Naive thymus-derived CD4-positive, alpha-beta T cell (primary cell): ENCODE results near the gene ATP11A. TPM values are rescaled to one million over a fixed set of nuclear protein-coding genes. Genes with fewer than 3 reads are reported as not detected.
"Not testable (repeated sequence)": the region's sequence is repeated elsewhere in the genome, so short reads cannot be mapped to it uniquely, and the experiment has no call there.

Source experiments
- ATAC-seq: fragments of 150-1000 bp; cut with Tn5 transposase; 2 replicates; pipeline ENCODE4 v1.10.0; 2021; ENCODE audit warnings: mild to moderate bottlenecking, moderate library complexity
- CTCF ChIA-PET: fragments of 350-600 bp; sonication (Branson Sonifier 250); formaldehyde crosslinking; loops from one replicate; lab custom pipeline; 2021; ENCODE audit warnings: antibody characterized with exemption; lab: Charles Lee
- POLR2A ChIA-PET: fragments of 350-600 bp; sonication (Branson Sonifier 250); formaldehyde crosslinking; loops from one replicate; lab custom pipeline; 2021; ENCODE audit warnings: antibody characterized with exemption, inconsistent platforms; lab: Charles Lee
- DNase-seq, 9 donors: peaks; one replicate each; pipeline versions ENCODE4 v3.0.0 to v3.0.0-alpha.2; 2020 to 2022; ENCODE audit warnings: mixed read lengths in 1 of 9
- H3K27ac ChIP-seq: one replicate; pipeline ENCODE4 v1.7.0; 2013; ENCODE audit warnings: mild to moderate bottlenecking, low read depth, low read length, moderate library complexity
- H3K27me3 ChIP-seq, 2 donors: one replicate each; pipeline ENCODE4 v1.7.0; 2013; ENCODE audit warnings: low read length in 2 of 2, mild to moderate bottlenecking in 2 of 2, moderate library complexity in 2 of 2; ENCODE audit not compliant: control insufficient read depth in 2 of 2, insufficient read depth in 2 of 2
- H3K36me3 ChIP-seq, 3 experiments: 1 replicate in 2 of 3; 2 replicates in 1 of 3; pipeline ENCODE4 v1.7.0; 2013; ENCODE audit warnings: low read length in 3 of 3, mild to moderate bottlenecking in 3 of 3, moderate library complexity in 1 of 3; ENCODE audit not compliant: insufficient read depth in 3 of 3, control insufficient read depth in 2 of 3
- H3K4me1 ChIP-seq, 2 donors: one replicate each; pipeline ENCODE4 v1.7.0; 2013; ENCODE audit warnings: low read length in 2 of 2, mild to moderate bottlenecking in 2 of 2, moderate library complexity in 1 of 2; ENCODE audit not compliant: control insufficient read depth in 2 of 2, insufficient read depth in 2 of 2
- H3K4me3 ChIP-seq: 2 replicates; pipeline ENCODE4 v1.7.0; 2013; ENCODE audit warnings: mild to moderate bottlenecking, low read length
- H3K9me3 ChIP-seq, 3 experiments: 1 replicate in 2 of 3; 2 replicates in 1 of 3; pipeline ENCODE4 v1.7.0; 2013; ENCODE audit warnings: low read length in 3 of 3; ENCODE audit not compliant: control insufficient read depth in 2 of 3
- H3K27ac Mint-ChIP-seq, 9 donors: one replicate each; pipeline ENCODE4 v1.8.0; 2020 to 2022; ENCODE audit warnings: mixed read lengths in 9 of 9, mild to moderate bottlenecking in 8 of 9, moderate library complexity in 5 of 9, inconsistent platforms in 2 of 9
- H3K27me3 Mint-ChIP-seq, 5 donors: one replicate each; pipeline ENCODE4 v1.8.0; 2021 to 2022; ENCODE audit warnings: mixed read lengths in 5 of 5, mild to moderate bottlenecking in 1 of 5
- H3K36me3 Mint-ChIP-seq, 5 donors: one replicate each; pipeline ENCODE4 v1.8.0; 2020 to 2022; ENCODE audit warnings: mixed read lengths in 5 of 5, mild to moderate bottlenecking in 3 of 5, inconsistent platforms in 1 of 5
- H3K4me1 Mint-ChIP-seq, 7 donors: one replicate each; pipeline ENCODE4 v1.8.0; 2020 to 2022; ENCODE audit warnings: mixed read lengths in 7 of 7, mild to moderate bottlenecking in 3 of 7, inconsistent platforms in 1 of 7
- H3K4me3 Mint-ChIP-seq, 10 donors: one replicate each; pipeline ENCODE4 v1.8.0; 2020 to 2022; ENCODE audit warnings: mild to moderate bottlenecking in 10 of 10, mixed read lengths in 10 of 10, moderate library complexity in 6 of 10, inconsistent platforms in 2 of 10
- H3K9me3 Mint-ChIP-seq, 11 donors: one replicate each; pipeline ENCODE4 v1.8.0; 2020 to 2022; ENCODE audit warnings: mixed read lengths in 11 of 11, mild to moderate bottlenecking in 4 of 11, inconsistent platforms in 1 of 11, moderate library complexity in 1 of 11
- intact Hi-C, 2 donors: fragments of 100-400 bp; cut with micrococcal nuclease; formaldehyde crosslinking; loops; one replicate each; pipeline ENCODE4 v1.15.1; 2023
- polyA plus RNA-seq, 2 donors: library from polyadenylated mRNA; unstranded; fragments of 300-500 nt; fragmentation: Illumina TruSeq; gene quantifications; one replicate each; pipeline ENCODE4 v1.2.3, GENCODE V29; 2021
- total RNA-seq, 6 experiments: library from RNA in 5 of 6; stranded (reverse) in 5 of 6; gene quantifications; 1 replicate in 5 of 6; 2 replicates in 1 of 6; pipeline ENCODE4 v1.2.3 and lab custom pipeline; 2021 to 2026

Gene ATP11A
- total and polyA plus RNA-seq, 7 experiments from 2014 or later = 4.3 to 111 (median 58.5) TPM

- H3K4me3 Mint-ChIP-seq = no peak overlapping the region
- no peak for ATAC-seq
- Histone ChIP-seq H3K27me3 (no peaks in the 10 kb centered on the region), H3K4me1 (no peaks in the 10 kb centered on the region), H3K27ac (no peak overlapping the region), H3K4me3 (no peak overlapping the region), H3K9me3 (no peaks in the 10 kb centered on the region), H3K36me3 (no peaks in the 10 kb centered on the region)
- H3K4me1 Mint-ChIP-seq = peaks cover 25 to 62% (median 51%) of the 10 kb centered on the region in 7 donors
- H3K36me3 Mint-ChIP-seq = peaks cover 0 to 26% (median 4%) of the 10 kb centered on the region in 5 donors
- DNase-seq = no peak
- H3K27ac Mint-ChIP-seq = no peak overlapping the region
- H3K27me3 Mint-ChIP-seq = no peaks in the 10 kb centered on the region
- ChIA-PET POLR2A (no interaction called here), CTCF (interaction anchor here (0.6 to 1.0 kb wide), 2 partner anchors 13 to 1227 kb away, joined by 3 to 6 read pairs; no protein-coding TSS in a partner anchor)
- intact Hi-C loops = no loop called here
- no peaks in the 10 kb centered on the region for H3K9me3 Mint-ChIP-seq
Measured at GRCh38 chr13:112706171-112706570, 16.3 kb downstream of the ATP11A start.

GRCh38 chr13:112708560-112709240 lies 18.9 kb downstream of the ATP11A start:
- no peaks in the 10 kb centered on the region for H3K27me3 ChIP-seq
- DNase-seq (no peak), ATAC-seq (no peak)
- Mint-ChIP-seq H3K27ac (no peak overlapping the region), H3K9me3 (no peaks in the 10 kb centered on the region), H3K27me3 (no peaks in the 10 kb centered on the region), H3K4me3 (no peak overlapping the region), H3K36me3 (peaks cover 0 to 15% (median 0%) of the 10 kb centered on the region in 5 donors), H3K4me1 (peaks cover 17 to 49% (median 42%) of the 10 kb centered on the region in 7 donors)
- H3K36me3 ChIP-seq = no peaks in the 10 kb centered on the region
- intact Hi-C loops = no loop called here
- ChIA-PET CTCF (no interaction called here), POLR2A (no interaction called here)
- H3K4me1 ChIP-seq = peaks cover 0 to 5% of the 10 kb centered on the region in 2 donors
- H3K9me3 ChIP-seq = no peaks in the 10 kb centered on the region
- H3K27ac ChIP-seq = no peak overlapping the region
- H3K4me3 ChIP-seq = no peak overlapping the region

- H3K9me3 ChIP-seq, POLR2A ChIA-PET, intact Hi-C loops, H3K4me3 ChIP-seq, H3K27me3 ChIP-seq, H3K4me3 Mint-ChIP-seq, H3K36me3 ChIP-seq, H3K27me3 Mint-ChIP-seq, CTCF ChIA-PET, H3K4me1 ChIP-seq, H3K27ac ChIP-seq, H3K9me3 Mint-ChIP-seq, H3K27ac Mint-ChIP-seq, ATAC-seq, DNase-seq: not testable (repeated sequence)
- H3K36me3 Mint-ChIP-seq = peaks cover 0 to 14% (median 2%) of the 10 kb centered on the region in 5 donors
- peaks cover 11 to 44% (median 38%) of the 10 kb centered on the region in 7 donors for H3K4me1 Mint-ChIP-seq
Measured at GRCh38 chr13:112709316-112709715, 19.5 kb downstream of the ATP11A start.

- Mint-ChIP-seq H3K4me1 (peaks cover 7 to 45% (median 40%) of the 10 kb centered on the region in 7 donors), H3K4me3 (no peak overlapping the region), H3K36me3 (peaks cover 0 to 22% (median 9%) of the 10 kb centered on the region in 5 donors), H3K27ac (no peak overlapping the region), H3K27me3 (no peaks in the 10 kb centered on the region), H3K9me3 (peaks cover 0 to 3% (median 0%) of the 10 kb centered on the region in 11 donors)
- POLR2A ChIA-PET = no interaction called here
- no peak overlapping the region for H3K27ac ChIP-seq
- H3K9me3 ChIP-seq = no peaks in the 10 kb centered on the region
- CTCF ChIA-PET = no interaction called here
- peaks cover 0 to 5% of the 10 kb centered on the region in 2 donors for H3K4me1 ChIP-seq
- intact Hi-C loops = no loop called here
- H3K27me3 ChIP-seq = no peaks in the 10 kb centered on the region
- ATAC-seq (no peak), DNase-seq (no peak)
- no peak overlapping the region for H3K4me3 ChIP-seq
- peaks cover 0 to 5% (median 0%) of the 10 kb centered on the region in 3 experiments for H3K36me3 ChIP-seq
Measured at GRCh38 chr13:112709825-112710783, 20.3 kb downstream of the ATP11A start.

- ATAC-seq = no peak
- H3K4me1 Mint-ChIP-seq = peaks cover 7 to 39% (median 31%) of the 10 kb centered on the region in 7 donors
- no peak overlapping the region for H3K4me3 Mint-ChIP-seq
- CTCF ChIA-PET = no interaction called here
- POLR2A ChIA-PET = no interaction called here
- H3K9me3 Mint-ChIP-seq = peaks cover 0 to 3% (median 0%) of the 10 kb centered on the region in 11 donors
- H3K9me3 ChIP-seq = no peaks in the 10 kb centered on the region
- H3K36me3 ChIP-seq = peaks cover 0 to 5% (median 0%) of the 10 kb centered on the region in 3 experiments
- H3K27me3 ChIP-seq = no peaks in the 10 kb centered on the region
- no peak for DNase-seq
- no peak overlapping the region for H3K27ac ChIP-seq
- H3K36me3 Mint-ChIP-seq = peaks cover 0 to 20% (median 9%) of the 10 kb centered on the region in 5 donors
- intact Hi-C loops = no loop called here
- H3K27ac Mint-ChIP-seq = peak overlapping the region in 1 of 9 donors; percentile 25
- no peaks in the 10 kb centered on the region for H3K27me3 Mint-ChIP-seq
- H3K4me1 ChIP-seq = peaks cover 0 to 5% of the 10 kb centered on the region in 2 donors
- no peak overlapping the region for H3K4me3 ChIP-seq
Measured at GRCh38 chr13:112710855-112711527, 21.2 kb downstream of the ATP11A start.

- Mint-ChIP-seq H3K4me3 (no peak overlapping the region), H3K27ac (peak overlapping the region in 3 of 9 donors; percentile 25 to 59 (median 47)), H3K4me1 (peaks cover 7 to 40% (median 29%) of the 10 kb centered on the region in 7 donors), H3K9me3 (peaks cover 0 to 3% (median 0%) of the 10 kb centered on the region in 11 donors), H3K36me3 (peaks cover 0 to 18% (median 6%) of the 10 kb centered on the region in 5 donors), H3K27me3 (no peaks in the 10 kb centered on the region)
- POLR2A ChIA-PET = no interaction called here
- peak; percentile 36 for ATAC-seq
- H3K27me3 ChIP-seq = no peaks in the 10 kb centered on the region
- no peaks in the 10 kb centered on the region for H3K9me3 ChIP-seq
- DNase-seq = peak in 1 of 9 donors; percentile 24
- CTCF ChIA-PET = no interaction called here
- no peak overlapping the region for H3K27ac ChIP-seq
- intact Hi-C loops = no loop called here
- H3K4me3 ChIP-seq = no peak overlapping the region
- peaks cover 0 to 5% (median 0%) of the 10 kb centered on the region in 3 experiments for H3K36me3 ChIP-seq
- peaks cover 0 to 5% of the 10 kb centered on the region in 2 donors for H3K4me1 ChIP-seq
Measured at GRCh38 chr13:112711528-112712265, 21.9 kb downstream of the ATP11A start.
